ENCODE results near the gene TNP2. TPM values are rescaled to one million over a fixed set of nuclear protein-coding genes. Genes with fewer than 3 reads are reported as not detected.

Gene TNP2
- total RNA-seq, 1 donor, result not detected

- no peak for TF ChIP-seq CTCF (IDR thresholded peaks at IDR 0.05; ENCODE audit: insufficient read depth, low read length)
- H3K4me3 ChIP-seq (ENCODE audit: low read depth, low read length), result no peak overlapping the region
- DNase-seq (ENCODE audit: low read depth), result no peak
Measured at GRCh38 chr16:11283820-11284248, 14.7 kb upstream of the TNP2 start.

DNA sequence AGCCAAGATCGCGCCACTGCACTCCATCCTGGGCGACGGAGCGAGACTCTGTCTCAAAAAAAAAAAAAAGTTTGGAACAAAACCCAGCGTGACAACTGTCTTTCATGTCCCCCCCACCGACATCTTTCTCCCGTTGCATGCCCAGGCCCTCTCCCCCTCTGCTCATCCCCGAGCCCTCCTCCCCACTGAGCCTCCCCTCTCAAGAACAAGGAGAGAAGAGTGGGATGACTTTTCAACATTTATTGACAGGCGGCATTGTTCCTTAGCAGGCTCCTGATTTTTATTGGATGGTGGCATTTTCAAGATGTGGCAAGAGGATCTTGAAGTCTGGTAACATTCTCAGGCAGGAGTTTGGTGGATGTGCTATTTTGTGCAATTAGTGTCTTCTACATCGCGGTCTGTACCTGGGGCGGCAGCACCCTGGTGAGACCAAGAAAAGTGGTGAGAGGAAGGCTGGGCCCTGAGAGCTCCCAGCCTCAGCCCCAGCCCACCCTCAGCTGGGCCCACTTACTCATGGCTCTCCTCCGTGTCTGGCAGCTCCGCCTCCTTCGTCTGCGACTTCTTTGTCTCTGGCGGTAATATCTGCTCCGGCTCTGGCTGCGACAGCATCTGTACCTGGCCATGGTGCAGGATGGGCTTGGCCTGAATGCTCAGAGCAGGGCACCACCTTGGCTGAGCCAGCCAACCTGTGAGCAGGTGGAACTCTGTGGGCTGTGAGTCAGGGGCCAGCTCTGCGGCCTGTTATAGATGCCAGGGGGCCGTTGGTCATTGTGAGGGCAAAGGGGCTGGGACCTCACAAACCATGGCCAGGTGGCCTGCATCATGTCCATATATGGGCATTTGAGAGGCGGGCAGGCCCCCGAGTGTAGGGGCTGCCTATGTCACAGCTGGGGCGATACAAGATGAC is 11.7 kb upstream of the TNP2 start, which contains the start of gene PRM1:
PRM1 (minus strand) TSS at position 715 of the 907 bp plus-strand sequence; CDS start at position 623, 92 bp downstream.
- H3K4me3 ChIP-seq (ENCODE audit: low read depth, low read length), result no peak within 1 kb of the TSS
- TF ChIP-seq CTCF (IDR thresholded peaks at IDR 0.05; ENCODE audit: insufficient read depth, low read length), result no peak
- DNase-seq (ENCODE audit: low read depth), result no peak

DNA sequence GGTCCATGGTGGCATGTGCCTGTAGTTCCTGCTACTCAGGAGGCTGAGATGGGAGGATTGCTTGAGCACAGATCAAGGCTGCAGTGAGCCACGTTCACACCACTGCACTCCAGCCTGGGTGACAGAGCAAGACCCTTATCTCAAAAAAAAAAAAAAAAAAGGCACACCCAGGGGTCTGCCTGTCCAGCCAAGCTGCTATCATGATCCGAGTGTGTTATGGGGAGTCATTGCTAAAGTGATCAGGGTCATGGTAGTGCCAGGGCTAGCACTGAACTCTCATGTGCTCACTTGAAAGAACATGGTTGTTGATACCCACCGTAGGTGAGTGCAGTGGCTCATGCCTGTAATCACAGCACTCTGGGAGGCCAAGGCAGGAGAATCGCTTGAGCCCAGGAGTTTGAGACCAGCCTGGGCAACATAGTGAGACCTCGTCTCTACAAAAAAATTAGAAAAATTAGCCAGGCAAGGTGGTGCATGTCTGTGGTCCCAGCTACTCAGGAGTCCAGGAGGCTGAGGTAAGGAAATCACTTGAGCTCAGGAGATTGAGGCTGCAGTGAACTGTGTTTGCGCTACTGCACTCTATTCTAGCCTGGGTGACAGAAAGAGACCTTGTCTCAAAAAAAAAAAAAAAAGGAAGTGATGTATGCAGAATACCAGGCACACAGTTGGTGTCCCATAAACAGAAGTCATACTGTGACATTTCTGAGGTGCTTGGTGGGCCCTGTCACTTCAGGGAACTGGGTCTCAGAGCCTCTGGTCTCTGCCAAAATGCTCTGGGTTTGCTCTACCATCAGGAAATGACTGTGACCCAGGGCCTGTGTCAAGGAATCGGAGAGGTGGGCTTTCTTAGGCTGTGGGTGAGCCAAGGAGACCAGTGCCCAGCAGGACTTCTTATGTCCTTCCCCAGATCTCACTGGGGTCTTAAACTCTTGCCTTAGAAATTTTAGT is 9.8 kb upstream of the TNP2 start:
- DNase-seq (ENCODE audit: low read depth), result no peak
- no peak overlapping the region for H3K4me3 ChIP-seq (ENCODE audit: low read depth, low read length)
- no peak for TF ChIP-seq CTCF (IDR thresholded peaks at IDR 0.05; ENCODE audit: insufficient read depth, low read length)

DNA sequence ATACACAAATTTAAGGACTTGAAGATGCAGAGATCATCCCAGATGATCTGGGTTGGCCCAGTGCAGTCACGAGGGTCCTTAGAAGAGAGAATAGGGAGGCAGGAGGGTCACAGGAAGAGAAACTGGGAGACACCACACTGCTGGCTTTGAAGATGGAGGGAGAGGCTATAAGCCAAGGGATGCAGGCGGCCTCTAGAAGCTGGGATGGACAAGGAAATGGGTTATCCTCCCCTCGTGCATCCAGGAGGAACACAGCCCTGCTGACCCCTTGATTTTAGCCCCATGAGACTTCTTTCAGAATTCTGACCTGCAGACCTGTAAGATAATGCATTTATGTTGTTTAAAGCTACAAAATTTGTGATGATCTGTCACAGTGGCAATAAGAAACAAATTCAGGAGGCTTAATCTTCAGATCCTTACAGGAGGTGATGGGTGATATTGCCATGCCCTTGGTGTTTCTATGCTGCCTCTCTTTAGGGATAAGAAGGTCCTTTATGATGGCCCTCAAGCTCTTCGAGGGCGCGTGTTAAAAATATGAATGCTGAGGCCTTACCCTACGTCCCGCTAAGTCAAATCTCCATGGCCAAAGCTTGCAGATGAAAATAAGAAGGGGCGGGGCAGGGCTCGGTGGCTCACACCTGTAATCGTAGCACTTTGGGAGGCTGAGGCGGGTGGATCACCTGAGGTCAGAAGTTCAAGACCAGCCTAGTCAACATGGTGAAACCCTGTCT is 8.6 kb upstream of the TNP2 start:
- DNase-seq (ENCODE audit: low read depth), result no peak
- TF ChIP-seq CTCF (IDR thresholded peaks at IDR 0.05; ENCODE audit: insufficient read depth, low read length), result no peak
- no peak overlapping the region for H3K4me3 ChIP-seq (ENCODE audit: low read depth, low read length)

DNA sequence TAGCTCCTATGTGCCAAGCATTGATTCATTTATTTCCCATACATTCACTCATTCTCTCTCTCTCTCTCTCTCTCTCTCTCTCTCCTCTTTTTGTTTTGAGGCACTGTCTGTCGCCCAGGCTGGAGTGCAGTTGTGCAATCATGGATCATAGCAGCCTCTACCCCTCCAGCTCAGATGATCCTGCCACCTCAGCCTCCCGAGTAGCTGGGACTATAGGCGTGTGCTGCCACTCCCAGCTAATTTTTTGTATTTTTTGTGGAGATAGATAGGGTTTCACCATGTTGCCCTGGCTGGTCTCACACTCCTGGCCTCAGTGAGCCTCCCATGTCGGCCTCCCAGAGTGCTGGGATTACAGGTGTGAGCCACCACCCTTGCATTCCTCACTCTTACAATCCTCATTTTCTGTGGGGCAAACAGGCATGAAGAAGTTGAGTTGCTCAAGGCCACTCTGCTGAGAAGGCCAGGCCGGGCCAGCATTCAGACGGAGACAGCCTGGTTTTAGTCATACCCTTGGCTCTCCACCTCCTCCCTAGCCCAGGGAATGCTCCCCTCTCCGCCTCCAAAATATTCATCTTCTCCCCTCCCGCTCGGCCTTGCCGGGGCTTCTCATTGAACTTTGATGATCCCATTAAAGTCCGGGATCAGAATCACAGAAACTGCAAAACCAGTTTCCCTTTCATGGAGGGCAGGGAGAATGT is 7.9 kb upstream of the TNP2 start:
- no peak for DNase-seq (ENCODE audit: low read depth)
- TF ChIP-seq CTCF (IDR thresholded peaks at IDR 0.05; ENCODE audit: insufficient read depth, low read length), result no peak
- H3K4me3 ChIP-seq (ENCODE audit: low read depth, low read length), result no peak overlapping the region
